OCI-LY3 (cell line): ENCODE data around the gene TNFRSF9.
"Not testable (repeated sequence)": the region's sequence is repeated elsewhere in the genome, so short reads cannot be mapped to it uniquely, and the experiment has no call there.

Experiments
- EZH2phosphoT487 ChIP-seq: fragments of 200-600 bp; shearing (Covaris generic); IDR thresholded peaks from 2 replicates; pipeline ENCODE4 v1.6.1; 2018; ENCODE audit warnings: antibody characterized with exemption, mixed run types, low read depth
- TF ChIP-seq, protein P1 (sequence below): fragments of 200-600, 300-600 bp; sonication (generic); IDR thresholded peaks from 2 replicates; pipeline ENCODE4 v1.5.1; 2014; ENCODE audit warnings: antibody characterized with exemption, low read length, low read depth

DNA sequence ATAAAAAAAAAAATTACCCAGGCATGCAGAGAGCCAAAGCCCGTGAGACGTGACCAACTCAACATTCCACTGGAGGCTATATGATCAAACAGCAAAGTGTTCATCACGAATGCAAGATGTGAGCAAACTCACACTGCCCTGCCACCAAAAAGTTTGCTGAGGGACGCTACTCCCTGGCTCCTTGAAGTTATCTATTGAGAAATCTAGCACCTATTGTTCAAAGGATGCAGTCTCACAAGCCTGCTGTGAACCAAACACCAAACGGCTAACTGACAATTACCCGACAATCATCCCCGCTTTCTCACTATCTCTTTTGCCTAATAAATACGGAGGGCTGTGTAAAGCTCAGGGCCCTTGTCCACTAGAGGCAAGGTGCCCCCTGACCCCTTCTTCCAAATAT is 13.6 kb downstream of the TNFRSF9 start:
- TF ChIP-seq, protein P1, sequence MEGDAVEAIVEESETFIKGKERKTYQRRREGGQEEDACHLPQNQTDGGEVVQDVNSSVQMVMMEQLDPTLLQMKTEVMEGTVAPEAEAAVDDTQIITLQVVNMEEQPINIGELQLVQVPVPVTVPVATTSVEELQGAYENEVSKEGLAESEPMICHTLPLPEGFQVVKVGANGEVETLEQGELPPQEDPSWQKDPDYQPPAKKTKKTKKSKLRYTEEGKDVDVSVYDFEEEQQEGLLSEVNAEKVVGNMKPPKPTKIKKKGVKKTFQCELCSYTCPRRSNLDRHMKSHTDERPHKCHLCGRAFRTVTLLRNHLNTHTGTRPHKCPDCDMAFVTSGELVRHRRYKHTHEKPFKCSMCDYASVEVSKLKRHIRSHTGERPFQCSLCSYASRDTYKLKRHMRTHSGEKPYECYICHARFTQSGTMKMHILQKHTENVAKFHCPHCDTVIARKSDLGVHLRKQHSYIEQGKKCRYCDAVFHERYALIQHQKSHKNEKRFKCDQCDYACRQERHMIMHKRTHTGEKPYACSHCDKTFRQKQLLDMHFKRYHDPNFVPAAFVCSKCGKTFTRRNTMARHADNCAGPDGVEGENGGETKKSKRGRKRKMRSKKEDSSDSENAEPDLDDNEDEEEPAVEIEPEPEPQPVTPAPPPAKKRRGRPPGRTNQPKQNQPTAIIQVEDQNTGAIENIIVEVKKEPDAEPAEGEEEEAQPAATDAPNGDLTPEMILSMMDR: not testable (repeated sequence)
- TF ChIP-seq EZH2phosphoT487: not testable (repeated sequence)
